GM18858 (cell line): Measurements from ENCODE around the gene DDA1.

Experiments
- ATAC-seq: cut with Tn5 transposase; IDR thresholded peaks from one replicate; pipeline ENCODE4 v1.9.1; 2021; ENCODE audit not compliant: unreplicated experiment

The DDA1 gene

DNA sequence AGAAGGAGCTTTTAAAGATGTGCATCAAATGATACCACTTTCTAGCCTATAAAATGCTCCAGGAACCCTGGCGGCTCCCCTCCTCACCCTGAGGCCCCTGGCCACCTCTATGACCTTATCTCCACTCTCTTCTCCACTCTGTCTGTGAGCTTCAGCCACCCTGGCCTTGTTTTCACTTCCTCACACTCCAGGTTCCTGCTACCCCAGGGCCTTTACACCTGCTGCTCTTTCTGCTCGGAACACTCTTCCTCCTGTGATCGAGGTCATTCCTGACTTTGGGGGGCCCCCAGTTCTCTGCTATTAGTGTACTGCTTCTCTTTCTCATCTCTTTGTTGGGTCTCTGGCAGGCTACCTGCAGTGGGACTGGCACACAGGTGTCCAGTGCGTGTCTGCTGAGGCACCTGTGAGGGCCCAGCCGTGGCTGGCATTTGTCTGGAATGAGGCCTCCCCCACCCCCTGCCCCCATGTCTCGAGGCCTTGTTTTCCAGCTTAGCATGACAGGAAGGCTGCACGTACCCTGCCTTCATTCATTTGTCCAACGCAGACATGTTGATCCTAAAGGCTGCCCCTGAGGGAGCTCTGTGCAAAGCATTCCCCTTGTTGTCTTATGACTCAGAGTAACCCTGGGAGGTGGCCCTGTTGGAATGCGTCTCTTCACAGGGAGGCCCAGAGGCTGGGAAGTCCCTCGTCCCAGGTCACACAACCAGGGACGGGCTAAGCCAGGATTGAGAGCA is 2.3 kb downstream of the DDA1 start:
- ATAC-seq = no peak

DNA sequence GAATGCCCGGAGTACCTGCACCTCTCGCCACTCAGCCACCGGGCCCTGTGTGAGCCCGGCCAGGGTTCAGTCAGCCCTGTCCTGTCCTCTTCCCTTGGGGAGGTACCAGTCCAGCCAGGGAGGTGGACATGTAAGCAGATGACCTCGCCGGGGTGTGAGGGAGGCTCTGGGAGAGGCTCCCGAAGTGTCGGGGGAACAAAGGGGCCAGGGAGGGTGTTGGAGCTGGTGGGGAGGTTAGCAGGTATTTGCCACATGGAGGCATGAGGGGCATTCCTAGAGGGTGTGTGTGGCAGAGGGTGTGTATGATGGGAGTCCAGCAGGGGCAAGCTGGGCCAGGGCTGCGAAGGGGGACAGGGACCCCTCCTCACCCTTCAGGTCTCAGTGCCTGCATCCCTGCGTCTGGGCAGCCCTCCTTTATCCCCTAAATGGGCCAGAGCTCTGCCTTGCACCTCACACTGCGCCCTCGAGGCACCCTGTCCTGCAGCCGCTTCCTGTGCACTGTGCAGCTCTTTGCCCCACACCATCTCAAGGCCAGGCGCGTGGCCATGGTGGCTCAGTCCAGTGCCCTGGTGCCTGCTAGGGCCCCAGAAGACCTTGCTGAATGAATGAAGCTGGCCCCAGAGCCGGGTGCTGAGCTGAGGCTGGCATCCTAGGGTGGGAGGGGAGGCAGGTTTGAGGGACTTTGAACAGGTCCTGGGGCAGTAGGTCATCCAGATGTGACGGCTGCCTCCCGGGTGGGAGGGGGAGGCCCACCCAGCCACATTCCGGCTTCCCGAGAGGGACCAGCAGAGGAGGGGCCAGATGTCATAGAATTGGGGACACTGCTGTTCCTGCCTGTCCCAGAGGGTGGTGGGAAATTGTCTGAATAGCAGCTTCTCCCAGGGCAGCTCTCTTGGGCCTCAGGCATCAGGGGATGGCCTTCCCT is 3.1 kb downstream of the DDA1 start:
- ATAC-seq = no peak

DNA sequence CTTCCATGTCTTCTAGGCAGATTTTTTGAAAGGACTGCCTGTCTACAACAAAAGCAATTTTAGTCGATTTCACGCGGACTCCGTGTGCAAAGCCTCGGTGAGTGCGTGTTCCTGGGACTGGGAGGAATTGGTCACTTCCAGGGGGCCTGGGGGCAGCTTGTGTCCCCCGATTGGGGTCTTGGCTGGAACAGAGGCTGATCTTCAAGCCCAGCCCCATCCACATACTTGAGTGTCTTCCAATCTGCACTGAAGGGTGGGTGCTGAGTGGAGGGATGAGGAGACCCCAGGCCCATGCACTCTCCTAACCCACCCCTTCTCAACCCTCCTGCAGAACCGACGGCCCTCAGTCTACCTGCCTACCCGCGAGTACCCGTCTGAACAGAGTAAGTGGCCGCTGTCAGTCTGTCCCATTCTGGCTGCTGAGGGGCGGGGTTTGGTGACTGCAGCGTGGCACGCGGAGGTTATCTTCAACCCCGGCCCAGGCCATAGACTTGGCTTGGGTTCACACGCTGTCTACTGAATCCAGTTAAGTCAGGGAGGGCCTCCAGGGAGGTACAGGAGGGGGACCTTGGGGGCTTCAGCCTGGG is 4.7 kb downstream of the DDA1 start:
- ATAC-seq = no peak

DNA sequence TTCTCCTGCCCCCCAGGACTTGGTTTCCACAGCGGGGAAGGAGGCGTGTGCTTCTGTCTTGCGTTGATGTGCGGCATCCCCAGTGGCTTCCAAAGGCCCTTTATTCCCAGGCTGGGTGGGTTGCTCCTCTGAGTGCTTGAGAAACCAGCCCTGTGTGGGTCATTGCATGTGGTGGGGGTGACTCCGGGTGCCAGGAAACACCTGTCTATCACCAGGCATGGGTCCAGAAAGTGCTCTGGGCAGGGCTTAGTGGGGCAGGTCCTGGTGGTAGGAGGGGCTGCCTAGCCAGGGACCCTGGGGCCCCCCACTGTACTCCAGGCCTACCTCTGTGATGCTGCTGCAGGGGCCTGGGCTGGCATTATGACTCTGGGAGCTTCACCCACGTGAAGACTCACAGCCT is 9.6 kb downstream of the DDA1 start:
- ATAC-seq = no peak

DNA sequence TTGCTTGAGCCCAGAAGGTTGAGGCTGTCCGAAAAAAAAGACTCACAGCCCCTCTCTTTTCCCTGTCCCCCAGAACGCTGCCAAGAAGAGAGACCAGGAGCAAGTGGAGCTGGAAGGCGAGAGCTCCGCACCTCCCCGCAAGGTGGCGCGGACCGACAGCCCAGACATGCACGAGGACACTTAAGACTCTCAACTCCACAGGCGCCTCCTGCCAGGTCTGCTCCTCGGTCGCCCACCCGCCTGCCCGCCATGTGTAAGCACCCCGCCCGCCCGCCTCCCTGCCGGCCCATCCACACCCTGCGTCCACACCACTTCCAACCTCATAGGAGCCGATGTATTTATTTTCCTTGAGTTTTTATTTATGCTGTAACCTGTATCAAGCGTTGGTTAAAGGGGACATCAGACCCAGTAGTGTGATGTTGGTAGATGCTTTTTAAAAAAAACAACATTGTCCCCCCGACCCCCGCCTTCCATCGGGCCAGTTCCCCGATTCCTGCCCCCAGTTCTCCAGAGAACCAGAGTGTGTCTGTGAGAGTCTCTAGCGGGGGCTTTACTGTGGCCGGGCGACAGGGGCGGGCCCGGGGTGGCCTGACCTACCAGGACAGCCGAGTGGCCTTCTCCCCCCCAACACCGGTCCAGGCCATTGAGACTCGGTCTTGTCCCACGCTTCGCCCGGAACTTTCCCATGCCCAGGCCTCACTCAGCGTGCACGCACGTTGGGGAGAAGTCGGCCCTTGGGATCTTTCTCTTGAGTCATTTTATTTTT is 10.3 kb downstream of the DDA1 start:
- ATAC-seq = no peak

DNA sequence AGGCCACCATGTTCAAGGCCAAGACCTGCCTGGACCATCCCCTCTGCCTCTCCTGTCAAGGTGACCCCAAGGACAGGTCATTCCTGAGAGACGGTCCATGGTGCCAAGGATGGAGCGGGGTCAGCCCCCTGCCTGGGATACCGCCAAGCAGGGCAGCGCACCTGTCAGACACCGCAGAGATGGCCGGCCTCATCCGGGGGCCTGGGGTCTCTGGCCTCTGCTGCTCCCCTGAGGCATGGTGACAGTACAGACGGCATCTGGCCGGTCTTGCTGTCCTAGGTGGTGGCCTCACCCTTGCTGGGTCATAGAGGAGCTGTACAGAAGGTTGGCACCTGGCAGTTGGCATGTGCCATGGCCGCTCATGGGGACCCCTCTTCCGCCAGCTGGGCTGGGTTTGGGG is 11.1 kb downstream of the DDA1 start:
- no peak for ATAC-seq

DNA sequence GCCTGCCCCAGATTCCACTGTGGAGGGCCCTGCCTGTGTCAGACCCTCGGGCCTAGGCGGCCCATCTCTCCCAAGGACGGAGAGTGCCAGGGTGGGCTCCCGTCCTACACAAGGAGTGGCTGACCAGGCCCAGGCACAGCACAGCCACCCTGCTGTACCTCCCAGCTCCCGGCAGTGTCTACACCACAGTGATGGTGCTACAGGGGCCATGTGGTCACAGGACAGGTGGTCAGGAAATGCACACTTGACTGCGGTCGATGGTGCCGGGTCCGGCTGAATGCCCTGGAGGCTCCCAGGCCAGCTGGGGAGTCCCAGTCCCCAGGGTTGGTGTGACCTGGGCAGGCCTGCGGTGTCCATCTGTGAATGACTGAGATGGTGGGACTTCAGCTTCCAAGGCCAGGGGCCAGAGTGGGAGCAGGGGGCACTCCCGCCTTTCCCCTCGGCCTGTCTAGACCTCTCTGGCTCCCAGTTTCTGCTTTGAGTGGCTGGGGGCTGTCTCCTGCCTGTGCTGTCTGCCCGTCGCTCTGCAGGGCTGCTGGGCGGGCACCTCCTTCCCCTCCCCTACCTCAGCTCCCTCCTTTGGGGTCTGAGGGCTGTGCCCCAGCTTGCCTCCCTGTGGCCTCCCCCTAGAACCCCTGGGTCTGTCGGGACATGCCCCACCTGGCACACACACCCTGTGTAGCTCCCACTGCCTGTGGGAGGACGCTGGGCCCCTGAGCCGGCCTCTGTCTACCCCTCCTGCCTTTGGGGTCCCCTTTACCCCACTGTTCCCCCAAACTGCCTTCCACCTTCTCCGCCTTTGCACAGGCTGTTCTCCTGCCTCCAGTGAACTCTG is 12.5 kb downstream of the DDA1 start:
- no peak for ATAC-seq

DNA sequence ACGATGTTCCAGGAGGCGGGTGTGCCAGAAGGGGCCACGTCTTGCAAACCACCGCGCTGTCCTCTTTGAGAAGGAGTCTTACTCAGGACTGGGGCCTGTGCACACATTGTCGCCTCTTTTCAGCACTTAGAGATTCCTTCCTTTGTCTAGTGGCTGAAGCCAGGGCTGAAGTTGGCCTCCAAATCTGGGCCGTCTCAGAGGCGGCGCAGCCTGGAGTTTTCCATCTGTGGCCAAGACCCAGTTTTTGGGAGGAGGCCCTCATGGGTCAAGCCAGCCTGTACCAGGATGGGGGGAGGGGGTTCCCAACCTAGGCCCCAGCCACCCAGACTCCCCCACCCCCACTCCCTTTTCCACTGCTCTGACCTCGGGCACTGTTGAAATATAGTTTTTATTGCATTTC is 13.5 kb downstream of the DDA1 start:
- no peak for ATAC-seq

DNA sequence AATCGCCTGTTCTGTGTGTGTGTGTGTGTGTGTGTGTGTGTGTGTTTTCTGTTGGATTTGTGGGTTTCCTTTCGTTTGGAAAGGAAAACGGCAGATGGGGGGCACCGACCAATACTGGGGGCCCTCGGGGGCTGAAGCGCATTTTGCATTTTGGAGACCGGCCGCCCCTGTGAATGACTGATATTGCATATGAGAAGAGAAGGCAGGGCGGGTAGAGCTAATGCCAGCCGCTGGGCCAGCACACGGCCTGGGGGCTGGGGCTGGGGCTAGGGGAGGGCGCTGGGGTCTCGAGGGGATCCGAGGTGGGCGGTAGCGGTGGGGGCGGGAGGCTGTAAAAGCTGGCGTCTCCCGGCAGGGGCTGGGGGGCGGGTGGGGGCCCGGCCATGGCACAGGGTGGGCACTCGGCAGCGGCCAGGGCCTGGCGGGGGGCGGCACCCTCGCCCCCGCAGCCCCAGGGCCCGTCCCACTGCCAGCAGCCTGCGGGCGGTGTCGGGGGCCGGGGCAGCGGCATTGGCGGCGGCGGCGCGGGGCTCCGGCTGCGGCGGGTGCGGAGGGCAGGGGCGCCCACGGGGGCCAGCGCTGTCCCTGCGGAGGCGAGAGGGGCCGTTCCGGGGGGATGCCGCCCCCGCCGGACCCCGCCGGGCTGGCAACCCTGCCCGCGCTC is 14.1 kb downstream of the DDA1 start:
- no peak for ATAC-seq

DNA sequence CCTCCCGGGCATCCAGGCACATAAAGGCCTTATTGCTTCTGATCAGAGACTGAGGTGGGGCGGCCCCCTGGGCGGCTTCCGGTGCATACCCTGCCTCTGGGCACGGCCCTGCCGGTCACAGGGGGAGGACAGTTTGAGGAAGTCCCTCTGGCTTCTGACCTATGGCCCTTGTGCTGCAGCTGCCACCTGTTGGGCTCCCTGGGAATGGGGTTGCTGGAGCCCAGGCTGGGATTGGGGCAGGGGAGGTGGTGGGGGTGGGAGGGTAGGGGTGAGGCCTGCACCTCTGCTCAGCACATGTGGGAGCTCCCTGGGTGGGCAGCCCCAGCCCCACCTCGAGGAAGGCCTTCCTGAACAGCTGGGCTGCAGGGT is 14.6 kb downstream of the DDA1 start:
- ATAC-seq = no peak

DNA sequence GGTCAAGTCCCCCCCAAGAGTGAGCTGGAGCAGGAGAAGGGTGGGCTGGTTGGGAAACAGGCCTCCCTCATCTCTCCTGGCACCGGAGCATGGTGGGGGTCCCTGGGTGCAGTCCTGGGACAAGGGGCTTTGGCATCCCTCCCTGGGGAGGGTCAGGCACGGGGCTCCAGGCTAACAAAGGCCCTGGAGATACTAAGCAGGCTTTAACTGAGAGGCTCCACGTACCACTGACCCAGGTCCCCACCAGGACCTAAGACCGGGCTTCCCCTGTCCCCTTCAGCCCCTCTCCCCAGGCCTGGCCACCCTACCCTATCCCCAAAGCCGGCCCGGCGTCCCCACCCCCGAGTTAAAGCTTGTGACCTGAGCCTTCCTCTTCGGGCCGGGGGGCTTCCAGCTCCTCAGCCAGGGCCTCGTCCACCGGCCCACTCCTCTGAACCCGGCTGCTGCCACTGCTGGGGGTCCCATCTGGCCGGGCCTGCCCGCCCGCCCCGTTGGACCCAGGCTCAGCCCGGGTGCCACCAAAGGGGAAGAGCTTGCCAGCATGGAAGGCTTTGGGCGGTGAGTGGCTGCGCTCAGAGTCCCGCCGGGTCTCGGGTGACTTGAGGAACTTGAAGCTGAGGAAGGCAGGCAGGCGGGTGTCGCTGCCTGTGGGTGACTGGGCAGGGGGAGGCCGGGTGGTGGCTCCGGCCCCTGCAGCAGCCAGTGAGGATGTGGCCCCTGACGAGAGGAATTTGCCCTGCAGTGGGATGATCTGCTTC is 15.2 kb downstream of the DDA1 start:
- ATAC-seq = no peak

DNA sequence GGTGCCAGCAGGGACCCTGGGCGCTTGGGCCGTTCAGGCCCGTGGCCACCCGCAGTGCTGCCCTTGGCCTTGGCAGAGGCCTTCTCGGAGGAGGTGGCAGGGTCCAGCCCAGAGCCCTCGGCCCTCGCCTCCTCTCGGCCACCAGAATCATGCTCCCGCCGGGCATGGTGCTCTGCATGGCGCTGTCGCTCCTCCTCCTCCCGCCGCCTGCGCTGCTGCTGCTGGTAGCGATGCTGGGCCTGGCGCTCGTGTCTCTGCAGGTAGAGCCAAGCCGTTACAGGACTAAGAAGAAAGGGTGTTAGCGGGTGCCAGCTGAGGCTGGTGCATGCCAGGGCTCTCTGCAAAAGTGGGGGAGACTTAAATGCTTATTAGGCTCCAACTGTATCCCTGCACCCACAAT is 15.8 kb downstream of the DDA1 start:
- no peak for ATAC-seq

DNA sequence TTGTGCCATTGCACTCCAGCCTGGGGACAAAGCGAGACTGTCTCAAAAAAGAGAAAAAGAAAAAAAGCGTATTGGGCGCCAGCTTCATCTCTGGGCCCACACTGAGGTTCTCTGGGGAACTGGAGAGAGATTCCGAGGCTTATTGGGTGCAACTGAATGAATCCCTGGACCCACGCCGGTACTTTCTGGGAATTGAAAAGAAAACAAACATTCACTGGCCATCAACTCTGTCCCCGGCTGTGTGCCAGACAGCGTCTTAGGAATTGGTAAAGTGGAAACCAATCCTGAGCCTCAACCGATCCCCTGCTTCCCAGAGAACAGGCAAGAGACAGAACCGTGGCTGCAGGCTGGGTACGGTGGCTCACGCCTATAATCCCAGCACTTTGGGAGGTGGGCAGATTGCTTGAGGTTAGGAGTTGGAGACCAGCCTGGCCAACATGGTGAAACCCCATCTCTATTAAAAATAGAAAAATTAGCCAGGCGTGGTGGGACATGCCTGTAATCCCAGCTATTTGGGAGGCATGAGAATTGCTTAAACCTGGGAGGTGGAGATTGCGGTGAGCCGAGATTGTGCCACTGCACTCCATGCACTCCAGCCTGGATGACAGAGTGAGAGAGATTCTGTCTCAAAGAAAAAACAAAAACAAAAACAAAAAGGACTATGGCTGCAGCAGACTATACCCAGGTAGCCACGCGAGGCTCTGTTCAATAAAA is 16.7 kb downstream of the DDA1 start:
- ATAC-seq = no peak

DNA sequence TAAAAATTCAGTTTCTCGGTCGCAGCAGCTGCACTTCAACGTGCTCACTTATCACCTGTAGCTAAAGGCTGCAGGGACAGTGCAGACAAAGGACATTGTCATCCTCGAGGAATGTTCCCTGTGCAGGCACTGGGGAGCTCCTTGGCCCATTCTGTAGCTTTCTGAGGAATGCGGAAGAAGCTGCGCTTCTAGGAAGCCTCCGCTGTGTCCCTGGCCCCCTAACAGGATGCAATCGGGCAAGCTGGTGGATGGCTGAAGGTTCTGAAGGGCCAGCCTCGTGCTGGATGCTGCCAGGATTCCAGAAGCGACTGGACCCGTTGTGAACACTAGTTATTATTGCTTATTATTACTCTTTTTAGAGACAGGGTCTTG is 17.2 kb downstream of the DDA1 start:
- no peak for ATAC-seq

DNA sequence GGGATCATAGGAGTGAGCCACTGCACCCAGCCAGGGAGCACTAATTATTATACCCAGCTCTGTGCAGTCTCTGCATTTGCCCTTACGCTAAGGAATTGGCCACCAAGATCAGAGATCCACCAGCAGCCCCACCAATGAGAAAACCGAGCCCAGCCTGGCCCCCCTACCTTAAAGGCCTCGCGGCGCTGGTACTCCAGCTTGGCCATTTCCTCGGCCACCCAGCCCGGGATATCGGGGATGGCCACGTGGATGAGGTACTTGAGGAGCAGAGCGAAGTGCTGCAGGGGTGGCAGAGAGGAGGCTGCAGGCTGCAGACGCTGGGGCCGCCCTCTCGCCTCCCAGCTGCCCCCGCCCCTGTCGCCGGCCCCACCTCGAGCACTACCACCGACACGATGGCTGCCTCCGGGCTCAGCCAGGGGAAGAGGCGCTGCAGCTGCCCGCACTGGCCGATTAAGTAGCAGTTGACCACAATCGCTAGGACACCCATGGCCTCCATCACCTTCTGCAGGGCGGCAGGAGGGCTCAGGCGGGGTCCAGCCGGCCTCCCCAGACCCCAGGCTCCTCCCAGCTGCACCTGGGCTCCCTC is 17.8 kb downstream of the DDA1 start:
- no peak for ATAC-seq

DNA sequence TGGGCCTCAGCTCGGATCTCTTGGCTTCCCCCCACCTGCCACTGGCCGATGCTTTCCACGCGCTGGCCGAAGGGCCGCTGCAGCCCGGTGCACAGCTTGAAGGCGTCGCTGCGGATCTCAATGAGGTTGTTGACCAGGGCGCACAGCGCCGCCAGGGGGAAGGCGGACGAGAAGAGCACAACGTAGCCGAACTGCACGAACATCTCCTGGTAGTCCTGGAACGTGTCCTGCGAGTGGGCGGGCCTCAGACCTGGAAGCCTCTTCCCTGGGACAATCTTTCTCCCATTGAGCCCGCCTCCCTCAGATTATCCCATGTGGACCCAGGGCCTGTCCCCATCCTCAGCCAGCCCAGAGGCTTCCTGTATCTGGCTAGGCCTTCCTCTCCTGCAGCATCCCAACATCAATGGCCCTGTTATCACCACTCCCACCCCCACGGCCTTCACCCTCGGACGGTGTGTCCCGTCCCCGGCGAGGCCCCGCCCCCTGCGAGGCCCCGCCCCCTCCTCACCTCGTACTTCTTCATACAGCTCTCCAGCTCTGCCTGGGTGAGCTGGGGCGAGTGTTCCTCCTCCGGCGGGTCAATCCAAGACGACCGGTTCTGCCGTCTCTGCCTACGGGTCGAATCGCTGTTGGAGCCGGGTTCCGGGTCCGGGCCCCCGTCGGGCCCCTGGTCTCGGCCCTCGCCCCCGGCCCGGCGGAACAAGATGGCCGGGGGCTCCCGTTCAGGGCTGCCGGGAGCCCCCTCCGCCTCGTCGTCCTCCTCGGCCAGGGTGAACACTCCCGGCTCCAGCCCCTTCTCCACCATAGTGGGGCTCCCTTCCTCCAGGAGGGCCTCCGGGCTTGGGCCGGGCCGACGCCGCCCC is 18.5 kb downstream of the DDA1 start:
- no peak for ATAC-seq
